HG03575 (cell line): ENCODE data around the gene ADAR.

Source experiments
- ATAC-seq: cut with Tn5 transposase; IDR thresholded peaks from one replicate; pipeline ENCODE4 v1.9.1; 2021; ENCODE audit not compliant: unreplicated experiment, insufficient number of reproducible peaks, low FRiP score; ENCODE audit errors: extremely low read depth

The ADAR gene

DNA sequence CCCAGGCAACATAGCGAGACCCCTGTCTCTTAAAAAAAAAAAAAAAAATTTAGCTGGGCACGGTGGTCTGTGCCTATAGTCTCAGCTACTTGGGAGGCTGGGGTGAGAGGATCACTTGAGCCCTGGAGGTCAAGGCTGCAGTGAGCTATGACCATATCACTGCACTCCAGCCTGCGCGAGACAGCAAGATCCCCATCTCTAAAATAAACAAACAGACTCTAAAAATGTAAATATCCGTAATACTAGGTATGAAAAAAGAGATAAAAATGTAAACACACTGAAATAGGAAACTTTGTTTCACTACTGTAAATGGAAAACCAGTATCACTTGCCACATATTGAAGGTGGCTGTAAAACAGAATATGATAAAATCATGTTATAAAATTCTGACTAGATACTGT is 17.2 kb downstream of the ADAR start:
- ATAC-seq: no peak

DNA sequence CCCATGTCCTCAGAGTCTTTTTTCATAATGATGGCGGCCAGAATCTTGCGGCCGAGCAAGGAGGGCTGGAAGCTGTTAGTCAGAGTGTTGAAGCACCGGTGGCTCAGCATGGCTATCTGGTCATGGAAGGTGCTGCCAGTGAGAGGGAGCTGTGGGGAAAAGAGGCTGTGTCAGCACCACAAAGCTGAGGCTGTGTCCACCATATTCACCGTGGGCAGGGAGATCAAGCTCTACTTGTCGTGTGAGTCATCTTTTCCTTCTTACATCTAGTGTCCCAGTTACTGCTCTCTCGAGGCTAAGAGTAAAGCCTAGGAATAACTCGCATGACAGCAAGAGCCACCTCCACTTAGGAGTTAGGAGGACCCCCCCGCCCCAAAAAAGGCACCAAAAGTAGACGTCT is 18.2 kb downstream of the ADAR start:
- ATAC-seq: no peak

GRCh38 chr1:154586641-154587040 is 21.3 kb downstream of the ADAR start:
- ATAC-seq: no peak

GRCh38 chr1:154586231-154586630 is 21.8 kb downstream of the ADAR start:
- ATAC-seq: no peak

GRCh38 chr1:154584267-154584994 is 23.6 kb downstream of the ADAR start:
- ATAC-seq: no peak

DNA sequence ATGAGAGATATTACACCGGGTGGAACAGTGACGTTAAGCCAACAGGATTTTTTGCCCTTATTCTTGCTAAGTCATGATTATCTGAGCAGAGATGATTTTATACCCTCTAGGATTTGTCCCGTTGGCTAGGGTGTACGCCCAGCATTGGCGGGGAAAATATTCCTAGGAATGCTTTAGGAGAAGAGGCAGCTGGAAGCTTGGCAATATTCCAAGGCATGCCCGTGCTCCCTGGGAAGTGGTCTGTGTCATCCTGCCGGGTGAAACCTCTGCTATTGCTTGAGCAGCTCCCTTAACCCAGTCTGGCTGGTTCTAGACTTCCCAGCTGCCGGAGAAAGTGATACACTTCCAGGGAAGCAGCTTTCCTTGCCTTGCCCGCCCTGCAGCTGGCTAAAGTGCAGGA is 24.2 kb downstream of the ADAR start:
- no peak for ATAC-seq

GRCh38 chr1:154582885-154583284 is 25.1 kb downstream of the ADAR start:
- ATAC-seq: no peak

DNA sequence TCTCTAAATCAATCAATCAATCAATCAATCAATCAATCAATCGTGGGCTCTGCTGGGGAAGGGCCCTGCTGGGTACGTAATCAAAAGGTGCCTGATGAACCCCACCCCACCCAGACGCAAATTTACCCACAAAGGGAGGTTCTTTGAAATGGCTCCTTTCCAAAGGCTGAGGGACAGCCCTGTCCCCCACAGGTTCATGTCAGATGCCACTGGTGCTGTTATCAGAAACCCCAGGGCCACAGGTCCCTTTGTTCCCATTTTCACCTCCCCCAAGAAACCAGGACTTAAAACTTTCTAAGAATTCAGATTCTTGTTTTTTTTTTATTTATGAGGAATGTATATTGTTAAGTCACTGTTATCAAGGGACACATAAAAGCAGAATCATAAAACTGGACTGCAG is 26.2 kb downstream of the ADAR start:
- ATAC-seq: no peak

- ATAC-seq: no peak
Observed at GRCh38 chr1:154579374-154579773, 28.6 kb downstream of the ADAR start.

GRCh38 chr1:154578058-154578418 is 29.9 kb downstream of the ADAR start:
- no peak for ATAC-seq

- no peak for ATAC-seq
Observed at GRCh38 chr1:154577346-154578057, 30.5 kb downstream of the ADAR start.

DNA sequence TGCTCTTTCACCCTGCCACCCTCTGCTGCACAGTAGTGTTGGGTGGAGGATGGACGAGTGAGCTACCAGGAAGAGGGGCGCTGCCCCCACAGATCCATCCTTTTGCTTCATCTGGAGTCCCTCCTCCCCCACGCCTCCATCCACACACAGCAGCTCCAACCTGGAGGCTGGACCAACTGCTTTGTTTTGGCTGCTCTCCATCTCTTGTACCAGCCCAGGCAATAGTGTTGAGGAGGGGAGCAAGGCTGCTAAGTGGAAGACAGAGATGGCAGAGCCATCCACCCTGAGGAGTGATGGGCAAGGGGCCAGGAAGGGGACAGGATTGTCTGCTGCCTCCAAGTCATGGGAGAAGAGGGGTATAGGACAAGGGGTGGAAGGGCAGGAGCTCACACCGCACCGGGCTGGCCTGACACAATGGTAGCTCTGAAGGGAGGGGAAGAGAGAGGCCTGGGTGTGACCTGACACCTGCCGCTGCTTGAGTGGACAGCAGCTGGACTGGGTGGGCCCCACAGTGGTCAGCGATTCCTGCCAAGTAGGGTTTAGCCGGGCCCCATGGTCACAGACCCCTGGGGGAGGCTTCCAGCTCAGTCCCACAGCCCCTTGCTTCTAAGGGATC is 31.9 kb downstream of the ADAR start:
- ATAC-seq: no peak

DNA sequence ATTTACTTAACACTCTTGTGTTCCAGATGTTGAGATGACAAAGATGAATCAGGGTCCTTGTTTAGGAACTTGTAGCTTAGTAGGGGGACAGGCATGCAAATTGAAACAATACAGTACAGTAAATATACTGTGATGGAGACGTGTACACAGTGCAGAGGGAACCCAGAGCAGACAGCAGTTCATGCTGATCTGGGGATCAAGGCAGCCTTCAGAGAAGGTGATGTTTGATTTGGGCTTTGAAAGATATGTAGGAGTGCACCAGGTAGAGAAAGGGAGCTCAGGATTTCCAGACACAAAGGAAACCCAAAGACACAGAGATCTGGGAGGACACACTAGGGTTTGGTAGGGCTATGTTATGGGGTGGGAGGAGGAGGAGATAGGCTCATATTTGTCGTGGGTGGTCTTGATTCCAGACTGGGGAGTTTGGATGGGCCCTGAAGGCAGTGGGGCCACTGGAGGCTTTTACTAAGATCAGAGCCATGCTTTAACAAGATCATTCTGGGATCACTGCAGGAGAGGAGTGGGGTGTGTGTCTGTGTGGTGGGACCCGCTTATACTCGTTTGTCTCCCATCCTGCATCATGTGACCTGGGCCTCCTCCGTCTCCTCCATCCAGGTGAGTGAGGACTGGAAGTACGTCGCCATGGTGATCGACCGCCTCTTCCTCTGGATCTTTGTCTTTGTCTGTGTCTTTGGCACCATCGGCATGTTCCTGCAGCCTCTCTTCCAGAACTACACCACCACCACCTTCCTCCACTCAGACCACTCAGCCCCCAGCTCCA is 32.6 kb downstream of the ADAR start:
- no peak for ATAC-seq

DNA sequence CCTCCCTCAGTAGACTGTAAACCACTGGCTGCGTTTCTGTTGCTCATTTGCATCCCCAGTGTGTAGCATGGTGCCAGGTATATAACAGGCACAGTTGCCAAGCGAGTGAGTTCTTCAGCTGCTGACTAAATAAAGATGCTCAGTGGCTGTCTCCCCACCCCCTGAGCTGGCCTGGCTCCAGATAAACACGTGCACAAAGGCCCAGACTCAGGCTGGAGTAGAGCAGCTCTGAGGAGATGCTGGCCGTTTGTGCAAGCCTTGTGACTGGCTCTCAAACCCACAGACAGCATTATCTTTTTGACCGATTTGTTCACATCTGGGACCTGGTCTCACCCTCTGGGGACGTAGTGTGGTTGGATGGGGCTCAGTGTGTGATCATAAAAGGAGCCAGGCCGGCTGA is 33.3 kb downstream of the ADAR start:
- ATAC-seq: no peak

DNA sequence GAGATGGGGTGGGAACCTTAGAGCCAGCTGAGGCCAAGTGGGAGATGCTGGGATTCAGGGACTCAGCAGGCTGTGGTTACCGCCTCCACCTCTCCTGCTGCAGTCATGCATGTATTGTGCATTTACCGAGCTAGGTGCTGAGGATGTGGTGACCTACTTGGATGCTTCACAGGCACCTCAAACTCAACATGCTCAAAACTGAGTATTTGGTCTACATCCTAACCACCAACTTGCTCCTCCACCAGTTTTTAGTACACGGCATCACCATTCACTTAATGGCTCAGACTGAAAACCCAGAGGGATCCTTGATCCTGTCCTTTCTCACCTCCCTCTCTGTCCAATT is 34.8 kb downstream of the ADAR start:
- ATAC-seq: no peak

DNA sequence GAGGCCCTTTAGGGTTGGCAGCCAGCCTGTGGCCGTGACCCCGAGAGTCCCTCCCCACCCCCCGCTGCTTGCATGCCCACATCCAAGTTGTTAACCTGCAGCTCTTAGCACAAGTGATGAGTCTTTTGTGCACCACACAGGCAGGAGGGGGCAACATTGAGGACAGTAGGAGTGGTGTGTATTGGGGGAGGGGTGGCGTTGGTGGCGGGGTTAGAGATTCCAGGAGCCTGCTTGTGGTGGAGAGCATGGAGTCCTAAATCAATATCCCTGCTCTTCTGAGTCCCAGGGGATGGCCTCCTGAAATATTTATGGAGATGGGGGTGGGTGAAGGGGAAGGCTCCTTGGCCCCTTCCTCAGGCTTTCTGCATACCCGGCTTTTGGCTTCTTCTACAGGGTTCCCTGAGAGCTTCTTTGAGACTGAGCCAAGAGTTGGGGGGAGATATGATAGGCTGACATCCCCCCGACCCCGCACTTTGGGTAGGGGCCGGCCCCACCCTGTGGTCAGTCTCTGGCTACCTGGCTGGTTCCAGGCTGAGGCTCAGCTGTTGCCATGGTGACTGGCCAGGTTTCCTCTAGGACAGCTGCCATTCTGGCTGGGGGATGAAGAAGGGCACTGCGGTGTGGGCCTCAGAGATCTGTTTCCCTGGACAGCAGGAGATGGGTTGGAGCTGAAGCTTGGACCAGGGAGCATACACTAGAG is 35.4 kb downstream of the ADAR start:
- ATAC-seq: no peak

GRCh38 chr1:154571964-154572288 is 36.1 kb downstream of the ADAR start:
- ATAC-seq: no peak

DNA sequence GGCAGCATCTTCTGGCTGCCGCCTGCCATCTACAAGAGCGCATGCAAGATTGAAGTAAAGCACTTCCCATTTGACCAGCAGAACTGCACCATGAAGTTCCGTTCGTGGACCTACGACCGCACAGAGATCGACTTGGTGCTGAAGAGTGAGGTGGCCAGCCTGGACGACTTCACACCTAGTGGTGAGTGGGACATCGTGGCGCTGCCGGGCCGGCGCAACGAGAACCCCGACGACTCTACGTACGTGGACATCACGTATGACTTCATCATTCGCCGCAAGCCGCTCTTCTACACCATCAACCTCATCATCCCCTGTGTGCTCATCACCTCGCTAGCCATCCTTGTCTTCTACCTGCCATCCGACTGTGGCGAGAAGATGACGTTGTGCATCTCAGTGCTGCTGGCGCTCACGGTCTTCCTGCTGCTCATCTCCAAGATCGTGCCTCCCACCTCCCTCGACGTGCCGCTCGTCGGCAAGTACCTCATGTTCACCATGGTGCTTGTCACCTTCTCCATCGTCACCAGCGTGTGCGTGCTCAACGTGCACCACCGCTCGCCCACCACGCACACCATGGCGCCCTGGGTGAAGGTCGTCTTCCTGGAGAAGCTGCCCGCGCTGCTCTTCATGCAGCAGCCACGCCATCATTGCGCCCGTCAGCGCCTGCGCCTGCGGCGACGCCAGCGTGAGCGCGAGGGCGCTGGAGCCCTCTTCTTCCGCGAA is 36.6 kb downstream of the ADAR start:
- ATAC-seq: no peak
